ENCODE data around the gene SCAMP5.

DNA sequence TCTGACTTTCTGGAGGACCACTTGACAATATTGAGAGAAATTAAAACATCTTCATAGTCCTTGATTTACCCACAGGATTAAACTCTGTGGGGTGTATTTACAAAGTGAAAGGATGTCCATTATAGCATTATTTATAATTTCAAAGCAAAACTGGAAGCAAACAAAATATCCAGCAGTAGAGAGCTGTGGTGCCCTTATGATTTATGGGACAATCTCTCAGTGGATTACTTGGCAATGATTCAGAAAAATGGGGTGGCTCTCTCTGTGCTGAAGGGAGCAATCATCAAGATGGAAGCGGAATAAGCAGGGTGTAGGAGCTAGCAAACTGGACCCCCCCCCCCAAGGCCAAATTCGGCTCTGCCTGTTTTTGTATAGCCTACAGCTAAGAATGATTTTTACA is 37.0 kb downstream of the SCAMP5 start:
- TF ChIP-seq GATA2 (IDR thresholded peaks at IDR 0.05; ENCODE audit: low read depth, low read length) (no peak), GATA3 (IDR thresholded peaks at IDR 0.05; ENCODE audit: low read depth, low read length) (no peak)
